ENCODE data around the gene CHSY3.

The CHSY3 gene

GRCh38 chr5:129902816-129903215 is 1.4 kb upstream of the CHSY3 start:
- in situ Hi-C loops (cut with HindIII; ENCODE audit: low sequenced_read_pairs) = no loop called here
- TF ChIP-seq, protein P1, sequence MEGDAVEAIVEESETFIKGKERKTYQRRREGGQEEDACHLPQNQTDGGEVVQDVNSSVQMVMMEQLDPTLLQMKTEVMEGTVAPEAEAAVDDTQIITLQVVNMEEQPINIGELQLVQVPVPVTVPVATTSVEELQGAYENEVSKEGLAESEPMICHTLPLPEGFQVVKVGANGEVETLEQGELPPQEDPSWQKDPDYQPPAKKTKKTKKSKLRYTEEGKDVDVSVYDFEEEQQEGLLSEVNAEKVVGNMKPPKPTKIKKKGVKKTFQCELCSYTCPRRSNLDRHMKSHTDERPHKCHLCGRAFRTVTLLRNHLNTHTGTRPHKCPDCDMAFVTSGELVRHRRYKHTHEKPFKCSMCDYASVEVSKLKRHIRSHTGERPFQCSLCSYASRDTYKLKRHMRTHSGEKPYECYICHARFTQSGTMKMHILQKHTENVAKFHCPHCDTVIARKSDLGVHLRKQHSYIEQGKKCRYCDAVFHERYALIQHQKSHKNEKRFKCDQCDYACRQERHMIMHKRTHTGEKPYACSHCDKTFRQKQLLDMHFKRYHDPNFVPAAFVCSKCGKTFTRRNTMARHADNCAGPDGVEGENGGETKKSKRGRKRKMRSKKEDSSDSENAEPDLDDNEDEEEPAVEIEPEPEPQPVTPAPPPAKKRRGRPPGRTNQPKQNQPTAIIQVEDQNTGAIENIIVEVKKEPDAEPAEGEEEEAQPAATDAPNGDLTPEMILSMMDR (IDR thresholded peaks at IDR 0.05; ENCODE audit: low read depth, low read length) = no peak
- no peak overlapping the region for H3K4me3 ChIP-seq (ENCODE audit: low read depth, low read length)
- no peak for DNase-seq (ENCODE audit: low read depth, low spot score)

- DNase-seq (ENCODE audit: low read depth, low spot score) = no peak
- peak overlapping the region; percentile 61 for H3K4me3 ChIP-seq (ENCODE audit: low read depth, low read length)
- in situ Hi-C loops (cut with HindIII; ENCODE audit: low sequenced_read_pairs) = no loop called here
- TF ChIP-seq, protein P1 (IDR thresholded peaks at IDR 0.05; ENCODE audit: low read depth, low read length) = no peak
Measured at GRCh38 chr5:129903466-129904101, 681 bp upstream of the CHSY3 start.

- TF ChIP-seq, protein P1 (IDR thresholded peaks at IDR 0.05; ENCODE audit: low read depth, low read length) = no peak
- DNase-seq (ENCODE audit: low read depth, low spot score) = peak; percentile 20
- peak overlapping the region; percentile 61 for H3K4me3 ChIP-seq (ENCODE audit: low read depth, low read length)
- in situ Hi-C loops (cut with HindIII; ENCODE audit: low sequenced_read_pairs) = no loop called here
Measured at GRCh38 chr5:129904667-129905472, 605 bp downstream of the CHSY3 start.

- TF ChIP-seq, protein P1 (IDR thresholded peaks at IDR 0.05; ENCODE audit: low read depth, low read length) = no peak
- DNase-seq (ENCODE audit: low read depth, low spot score) = peak; percentile 24
- peak overlapping the region; percentile 61 for H3K4me3 ChIP-seq (ENCODE audit: low read depth, low read length)
- in situ Hi-C loops (cut with HindIII; ENCODE audit: low sequenced_read_pairs) = no loop called here
Measured at GRCh38 chr5:129905473-129906176, 1.4 kb downstream of the CHSY3 start.

DNA sequence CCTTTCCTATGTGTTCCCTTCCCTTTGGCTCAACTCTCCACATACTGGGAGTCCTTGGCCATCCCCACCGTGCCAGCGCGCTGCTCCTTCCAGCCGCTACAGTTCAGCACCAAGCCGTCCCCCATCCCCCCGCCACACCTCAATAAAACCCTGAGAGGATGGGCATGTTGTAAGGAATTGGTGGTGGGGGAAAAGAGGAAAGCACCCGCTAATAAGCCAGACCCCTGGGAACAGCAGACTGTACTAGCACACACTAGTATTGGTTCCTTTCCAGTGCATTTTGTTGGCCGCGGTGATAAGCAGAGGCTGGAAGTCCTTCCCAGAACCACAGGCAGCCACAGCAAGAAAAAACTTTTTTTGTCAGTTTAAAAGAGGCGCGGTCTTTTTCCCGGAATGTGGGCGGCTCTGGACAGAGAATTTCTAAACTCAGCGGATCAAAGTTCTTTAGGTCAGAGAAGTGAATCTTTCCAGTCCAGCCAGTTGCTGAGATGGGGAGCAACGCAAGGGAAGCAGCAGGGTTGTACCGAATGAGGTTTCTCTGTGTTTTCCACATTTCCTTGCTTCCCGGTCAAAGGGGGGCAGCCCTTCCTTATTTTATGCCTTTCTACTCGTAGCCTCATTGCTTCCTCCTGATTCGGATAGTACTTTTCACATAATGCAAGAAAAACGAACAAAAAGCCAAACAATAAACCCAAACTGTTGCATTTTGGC is 2.1 kb downstream of the CHSY3 start:
- TF ChIP-seq, protein P1 (IDR thresholded peaks at IDR 0.05; ENCODE audit: low read depth, low read length) = peak; percentile 18
- in situ Hi-C loops (cut with HindIII; ENCODE audit: low sequenced_read_pairs) = no loop called here
- peak; percentile 57 for DNase-seq (ENCODE audit: low read depth, low spot score)
- H3K4me3 ChIP-seq (ENCODE audit: low read depth, low read length) = peak overlapping the region; percentile 61

DNA sequence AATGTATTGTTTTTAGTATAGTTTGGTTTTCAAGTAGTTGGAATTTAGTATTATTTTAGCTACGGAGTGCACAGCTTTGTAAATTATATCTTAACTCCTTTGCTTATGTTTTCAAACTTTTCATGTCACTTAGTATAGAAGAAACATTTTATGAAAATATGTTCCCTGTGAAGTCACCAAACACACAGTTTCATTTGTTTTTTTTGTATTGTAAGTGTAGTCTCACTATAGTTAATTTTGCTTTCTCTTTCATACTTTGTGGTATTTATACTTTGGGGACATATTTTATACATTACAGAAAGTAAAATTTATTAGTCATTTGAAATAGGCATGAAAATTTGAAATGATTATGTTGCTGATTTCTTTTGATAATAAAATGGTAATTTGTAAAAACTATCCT is 5.0 kb downstream of the CHSY3 start:
- in situ Hi-C loops (cut with HindIII; ENCODE audit: low sequenced_read_pairs) = no loop called here
- H3K4me3 ChIP-seq (ENCODE audit: low read depth, low read length) = no peak overlapping the region
- TF ChIP-seq, protein P1 (IDR thresholded peaks at IDR 0.05; ENCODE audit: low read depth, low read length) = no peak
- no peak for DNase-seq (ENCODE audit: low read depth, low spot score)
